Kidney tubule cell (primary cell): ENCODE measurements around the gene CTNNA3.

ENCODE experiments used
- DNase-seq: peaks from one replicate; pipeline ENCODE4 v3.0.0-alpha.2; 2018; ENCODE audit warnings: low spot score

Gene CTNNA3

GRCh38 chr10:67665491-67665890 lies 30.5 kb downstream of the CTNNA3 start:
- peak; percentile 10 for DNase-seq

- DNase-seq = no peak
Measured at GRCh38 chr10:67664942-67665341, 31.1 kb downstream of the CTNNA3 start.

DNA sequence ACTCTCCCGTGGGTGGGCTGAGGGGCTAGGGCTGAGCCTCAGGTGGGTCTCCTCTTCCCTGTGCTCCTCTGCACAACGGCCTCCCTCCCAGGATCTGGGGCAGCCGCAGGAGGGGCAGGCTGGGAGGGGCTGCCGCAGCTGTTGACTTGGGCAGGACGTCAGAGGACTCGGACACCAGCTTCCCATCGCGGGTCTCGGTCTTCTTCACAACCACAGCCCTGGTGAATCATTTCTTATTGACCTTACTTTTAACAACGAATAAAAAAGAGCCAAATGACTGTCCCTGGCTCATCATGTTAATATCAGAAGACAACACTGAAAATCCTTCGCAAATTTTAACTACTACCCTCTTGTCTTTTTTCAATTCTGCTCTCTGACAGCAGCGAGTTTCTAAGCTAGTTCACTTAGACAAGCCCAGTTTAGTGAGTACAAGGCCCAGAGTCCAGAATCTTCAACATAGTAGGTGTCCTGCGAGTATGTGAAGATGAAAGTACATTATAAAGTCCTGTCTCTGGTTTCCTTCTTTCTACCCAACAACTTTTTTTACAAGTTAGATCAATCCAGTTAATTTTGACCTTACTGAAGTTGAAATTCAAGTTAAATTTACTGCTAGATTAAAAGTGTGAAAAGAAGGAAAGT lies 32.4 kb downstream of the CTNNA3 start:
- no peak for DNase-seq

GRCh38 chr10:67662415-67662814 lies 33.6 kb downstream of the CTNNA3 start:
- DNase-seq = no peak

DNA sequence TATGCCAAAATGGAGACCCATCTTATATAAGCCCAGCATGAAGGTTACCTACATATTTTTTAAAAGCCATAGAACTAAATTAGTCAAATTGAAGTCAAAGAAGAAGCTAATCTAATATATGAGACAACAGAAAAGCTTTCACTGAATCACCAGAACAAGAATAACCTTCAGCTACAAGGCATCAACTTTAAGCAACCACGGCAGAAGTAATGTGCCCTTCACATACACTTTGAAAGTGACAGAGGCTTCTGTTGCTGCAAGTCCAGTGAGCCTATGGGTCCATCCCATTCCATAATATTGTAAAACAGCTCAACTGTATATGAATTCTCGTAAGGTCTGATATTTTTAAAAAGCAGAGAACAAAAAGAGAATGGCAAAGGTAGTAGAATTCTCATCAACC lies 36.5 kb downstream of the CTNNA3 start:
- no peak for DNase-seq

DNA sequence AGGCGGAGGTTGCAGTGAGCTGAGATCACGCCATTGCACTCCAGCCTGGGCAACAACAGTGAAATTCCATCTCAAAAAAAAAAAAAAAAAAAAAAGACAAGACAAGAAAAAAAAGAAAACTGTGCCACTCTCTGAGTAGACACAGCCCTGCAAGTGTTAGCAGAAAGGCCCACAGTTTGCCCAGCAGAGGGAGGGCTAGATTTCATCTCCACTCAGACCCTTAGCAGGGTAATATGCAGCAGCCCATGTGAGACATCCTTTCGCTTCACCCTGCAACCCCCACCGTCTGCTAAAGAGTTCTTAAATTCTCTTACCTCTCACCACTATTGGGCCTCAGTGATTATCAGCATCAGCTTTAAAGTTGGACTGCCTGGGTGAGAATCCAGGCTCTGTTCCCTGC lies 38.2 kb downstream of the CTNNA3 start:
- no peak for DNase-seq

DNA sequence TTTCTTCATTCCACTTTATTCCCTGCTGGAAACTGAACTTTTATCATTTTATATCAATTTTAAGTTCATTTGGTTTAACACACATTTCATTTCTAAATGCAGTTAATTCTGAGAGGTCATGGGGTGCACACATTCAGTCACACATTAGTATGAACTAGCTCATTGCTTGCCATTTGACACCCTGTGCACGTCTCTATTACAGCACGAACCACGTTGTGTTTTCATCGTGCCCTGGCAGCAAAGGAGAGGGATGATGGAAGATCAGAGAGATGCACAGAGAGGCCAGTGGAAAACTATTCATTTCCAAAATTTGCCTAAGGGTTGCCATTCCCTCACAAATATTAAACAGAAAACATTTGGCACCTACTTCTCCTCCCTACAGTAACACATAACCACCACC lies 45.4 kb downstream of the CTNNA3 start:
- no peak for DNase-seq

- DNase-seq = no peak
Measured at GRCh38 chr10:67648613-67649229, 47.3 kb downstream of the CTNNA3 start.

GRCh38 chr10:67630904-67631303 lies 65.1 kb downstream of the CTNNA3 start:
- DNase-seq = no peak

GRCh38 chr10:67629461-67629971 lies 66.5 kb downstream of the CTNNA3 start:
- DNase-seq = peak; percentile 9

DNA sequence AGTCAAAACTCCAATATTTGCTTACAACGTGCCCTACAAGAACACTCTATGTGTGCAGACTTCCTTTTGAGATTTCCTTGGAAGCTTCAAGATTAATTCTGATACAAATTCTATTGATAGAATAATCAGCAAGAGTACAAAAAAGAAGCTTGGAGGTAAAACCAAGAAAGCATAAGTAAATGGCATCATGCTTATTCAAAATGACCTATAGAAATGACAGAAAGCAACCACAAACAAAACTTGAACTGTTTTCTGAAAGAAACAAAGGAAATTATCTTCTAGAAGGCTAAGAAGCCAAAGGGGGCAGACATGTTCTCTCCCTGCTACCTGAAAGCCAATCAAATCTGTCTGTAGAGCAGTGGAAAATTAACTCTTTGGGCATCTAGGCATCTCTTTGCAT lies 73.0 kb downstream of the CTNNA3 start:
- no peak for DNase-seq

DNA sequence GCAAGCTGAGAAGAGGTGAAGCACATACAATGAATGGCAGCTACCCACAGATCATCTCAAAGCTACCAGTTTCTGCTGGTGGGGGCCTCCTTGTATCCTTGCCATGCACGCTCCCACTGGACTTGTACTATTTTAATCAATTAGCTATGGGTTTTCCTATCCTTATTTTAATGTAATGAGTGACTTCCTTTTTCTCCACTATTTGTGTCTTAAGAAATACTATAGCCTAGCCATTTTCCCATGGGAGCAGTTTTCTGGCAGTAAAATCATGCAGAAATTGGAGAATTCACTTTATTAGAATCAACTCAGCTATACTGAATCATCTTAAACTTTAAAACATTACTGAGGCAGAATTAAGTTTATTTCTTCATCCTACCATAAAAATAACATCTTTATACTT lies 73.5 kb downstream of the CTNNA3 start:
- DNase-seq = no peak

GRCh38 chr10:67621834-67622233 lies 74.2 kb downstream of the CTNNA3 start:
- no peak for DNase-seq

GRCh38 chr10:67618116-67618515 lies 77.9 kb downstream of the CTNNA3 start:
- peak; percentile 16 for DNase-seq

DNA sequence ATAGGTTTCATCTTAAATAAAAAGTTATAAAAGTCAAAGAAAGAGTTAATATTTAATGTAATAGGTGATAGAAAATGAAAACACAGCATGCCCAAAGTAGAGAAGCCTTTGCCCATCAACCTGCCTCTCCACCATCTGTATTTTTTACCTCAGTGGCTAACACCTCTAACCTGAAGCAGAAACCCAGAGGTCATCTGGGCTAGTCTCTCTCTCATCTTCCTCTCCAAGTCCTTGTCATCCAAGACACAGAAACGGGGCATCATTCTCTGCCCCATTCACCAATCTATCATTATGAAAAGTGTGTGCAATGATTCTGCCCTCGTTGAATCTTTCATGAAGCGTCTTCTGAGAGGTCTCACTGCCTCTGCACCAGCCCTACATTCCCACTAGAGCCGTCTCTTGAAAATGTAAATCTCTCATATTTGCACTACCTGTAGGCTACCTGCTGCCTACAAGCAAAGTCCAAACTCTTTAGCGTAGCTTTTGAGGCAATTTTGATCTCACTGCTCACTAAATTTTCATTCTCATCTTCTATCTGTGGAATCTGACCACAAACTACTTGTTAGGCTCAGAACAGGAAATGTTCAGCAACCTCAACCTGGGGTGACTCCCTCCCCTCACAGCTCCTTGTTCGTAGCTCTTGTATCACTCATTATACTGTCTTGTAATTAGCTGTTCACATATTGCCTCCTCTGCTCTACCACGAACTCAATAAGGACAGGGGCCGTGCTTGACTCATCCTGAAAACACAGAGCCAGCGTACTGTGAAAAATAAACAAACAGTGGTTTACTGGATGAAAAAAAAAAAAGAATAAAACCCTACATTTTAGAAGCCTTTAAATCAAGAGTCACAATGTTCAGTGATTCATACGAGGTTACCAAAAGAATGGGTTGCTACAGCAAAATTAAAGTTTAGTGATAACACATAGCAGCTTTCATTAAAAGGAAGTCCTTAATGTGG lies 83.1 kb downstream of the CTNNA3 start:
- DNase-seq = peak; percentile 26

DNA sequence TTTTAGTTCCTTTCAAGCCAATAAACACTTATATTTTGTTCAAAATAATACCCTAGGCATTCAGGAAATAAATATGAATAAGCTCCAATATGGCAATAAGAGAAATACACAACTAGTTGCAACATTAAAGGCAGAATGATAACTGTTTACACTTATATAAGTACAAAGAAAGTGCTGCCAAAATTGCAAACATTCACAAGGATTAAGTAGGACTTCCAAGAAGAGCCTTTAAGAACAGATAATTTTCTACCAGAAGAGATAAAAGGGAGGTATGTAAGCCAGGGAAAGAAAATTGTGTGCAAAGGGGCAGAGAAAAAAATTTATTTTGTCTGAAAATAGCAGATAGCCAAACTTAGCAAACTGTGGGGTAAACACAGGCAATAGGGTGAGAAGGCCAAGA lies 83.8 kb downstream of the CTNNA3 start:
- DNase-seq = no peak

- DNase-seq = no peak
Measured at GRCh38 chr10:67609996-67610793, 85.8 kb downstream of the CTNNA3 start.

GRCh38 chr10:67608001-67608400 lies 88.0 kb downstream of the CTNNA3 start:
- no peak for DNase-seq

DNA sequence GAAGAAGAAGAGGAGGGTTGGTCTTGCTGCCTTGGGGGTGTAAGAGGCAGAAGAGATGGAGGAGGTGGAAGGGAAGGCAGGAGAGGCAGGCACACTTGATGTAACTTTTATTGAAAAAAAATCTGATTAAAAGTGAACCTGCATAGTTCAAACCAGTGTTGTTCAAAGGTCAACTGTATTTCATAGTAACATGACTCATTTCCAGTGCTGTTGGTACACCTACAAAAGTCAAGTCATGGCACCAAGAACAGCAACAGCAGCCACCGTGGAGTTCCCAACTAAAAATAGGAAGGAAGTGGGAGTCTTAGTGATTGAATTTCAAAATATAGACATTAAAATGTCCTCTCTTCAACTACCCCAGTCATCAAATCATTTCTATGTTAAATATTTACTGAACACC lies 88.5 kb downstream of the CTNNA3 start:
- peak; percentile 54 for DNase-seq

DNA sequence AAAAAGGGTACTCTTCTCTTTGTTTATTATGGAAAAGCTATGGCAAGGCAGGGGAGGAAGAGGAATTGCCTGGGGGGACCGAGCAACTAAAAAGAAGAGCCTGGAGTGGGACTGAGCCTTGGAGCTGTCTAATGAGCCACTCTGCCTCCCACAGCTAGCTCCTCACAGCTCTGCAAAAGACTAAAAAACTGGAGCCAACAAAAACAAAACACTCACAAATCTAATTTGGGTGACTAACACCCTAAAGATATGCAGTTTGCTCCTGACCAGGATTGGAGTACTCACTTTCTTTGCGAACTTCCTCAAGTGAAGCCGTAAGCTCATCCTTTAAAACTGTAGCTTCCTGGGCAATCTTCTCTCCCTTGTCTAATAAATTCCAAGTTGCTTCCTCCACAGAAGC lies 89.4 kb downstream of the CTNNA3 start:
- peak; percentile 85 for DNase-seq

GRCh38 chr10:67603701-67604100 lies 92.3 kb downstream of the CTNNA3 start:
- no peak for DNase-seq

- no peak for DNase-seq
Measured at GRCh38 chr10:67603086-67603485, 92.9 kb downstream of the CTNNA3 start.
